Hematopoietic multipotent progenitor cell treated with erythropoietin and hydrocortisone succinate and interleukin-3 and kit ligand, for 15 days (in vitro differentiated cells): ENCODE results near the gene ALDH1A1.

Source experiments
- DNase-seq: peaks from one replicate; pipeline ENCODE4 v3.0.0-alpha.2; 2015; ENCODE audit warnings: low spot score

ALDH1A1 gene

GRCh38 chr9:72952914-72953313 is at the start of gene ALDH1A1:
ALDH1A1 (minus strand) TSS chr9:72953053; CDS start chr9:72953000, 53 bp downstream.
- no peak for DNase-seq

- no peak for DNase-seq
Observed at GRCh38 chr9:73001860-73002259, 49.0 kb upstream of the ALDH1A1 start.

GRCh38 chr9:72998363-72998762 is 45.5 kb upstream of the ALDH1A1 start:
- DNase-seq = no peak

GRCh38 chr9:72997387-72997995 is 44.6 kb upstream of the ALDH1A1 start:
- no peak for DNase-seq

GRCh38 chr9:72996684-72997314 is 43.9 kb upstream of the ALDH1A1 start:
- no peak for DNase-seq

- DNase-seq = no peak
Observed at GRCh38 chr9:72996114-72996513, 43.3 kb upstream of the ALDH1A1 start.

GRCh38 chr9:72995131-72996024 is 42.5 kb upstream of the ALDH1A1 start:
- DNase-seq = no peak

GRCh38 chr9:72991772-72992171 is 38.9 kb upstream of the ALDH1A1 start:
- DNase-seq = no peak

- no peak for DNase-seq
Observed at GRCh38 chr9:72990397-72991182, 37.7 kb upstream of the ALDH1A1 start.

- DNase-seq = no peak
Observed at GRCh38 chr9:72986522-72987116, 33.8 kb upstream of the ALDH1A1 start.

GRCh38 chr9:72985746-72986145 is 32.9 kb upstream of the ALDH1A1 start:
- DNase-seq = no peak

- no peak for DNase-seq
Observed at GRCh38 chr9:72984991-72985390, 32.1 kb upstream of the ALDH1A1 start.

GRCh38 chr9:72984226-72984947 is 31.5 kb upstream of the ALDH1A1 start:
- no peak for DNase-seq

- DNase-seq = no peak
Observed at GRCh38 chr9:72983512-72984225, 30.8 kb upstream of the ALDH1A1 start.

- no peak for DNase-seq
Observed at GRCh38 chr9:72983056-72983455, 30.2 kb upstream of the ALDH1A1 start.

- no peak for DNase-seq
Observed at GRCh38 chr9:72982146-72982799, 29.4 kb upstream of the ALDH1A1 start.

- no peak for DNase-seq
Observed at GRCh38 chr9:72981433-72981832, 28.6 kb upstream of the ALDH1A1 start.

- DNase-seq = no peak
Observed at GRCh38 chr9:72980600-72981265, 27.9 kb upstream of the ALDH1A1 start.

GRCh38 chr9:72980183-72980582 is 27.3 kb upstream of the ALDH1A1 start:
- DNase-seq = no peak
